Brain pericyte (primary cell): ENCODE results near the gene FBXO7.
"Not testable (repeated sequence)": the region's sequence is repeated elsewhere in the genome, so short reads cannot be mapped to it uniquely, and the experiment has no call there.

Experiments used
- DNase-seq: peaks from one replicate; pipeline ENCODE4 v3.0.0-alpha.2; 2012; ENCODE audit warnings: low read depth, low spot score

Gene FBXO7

DNA sequence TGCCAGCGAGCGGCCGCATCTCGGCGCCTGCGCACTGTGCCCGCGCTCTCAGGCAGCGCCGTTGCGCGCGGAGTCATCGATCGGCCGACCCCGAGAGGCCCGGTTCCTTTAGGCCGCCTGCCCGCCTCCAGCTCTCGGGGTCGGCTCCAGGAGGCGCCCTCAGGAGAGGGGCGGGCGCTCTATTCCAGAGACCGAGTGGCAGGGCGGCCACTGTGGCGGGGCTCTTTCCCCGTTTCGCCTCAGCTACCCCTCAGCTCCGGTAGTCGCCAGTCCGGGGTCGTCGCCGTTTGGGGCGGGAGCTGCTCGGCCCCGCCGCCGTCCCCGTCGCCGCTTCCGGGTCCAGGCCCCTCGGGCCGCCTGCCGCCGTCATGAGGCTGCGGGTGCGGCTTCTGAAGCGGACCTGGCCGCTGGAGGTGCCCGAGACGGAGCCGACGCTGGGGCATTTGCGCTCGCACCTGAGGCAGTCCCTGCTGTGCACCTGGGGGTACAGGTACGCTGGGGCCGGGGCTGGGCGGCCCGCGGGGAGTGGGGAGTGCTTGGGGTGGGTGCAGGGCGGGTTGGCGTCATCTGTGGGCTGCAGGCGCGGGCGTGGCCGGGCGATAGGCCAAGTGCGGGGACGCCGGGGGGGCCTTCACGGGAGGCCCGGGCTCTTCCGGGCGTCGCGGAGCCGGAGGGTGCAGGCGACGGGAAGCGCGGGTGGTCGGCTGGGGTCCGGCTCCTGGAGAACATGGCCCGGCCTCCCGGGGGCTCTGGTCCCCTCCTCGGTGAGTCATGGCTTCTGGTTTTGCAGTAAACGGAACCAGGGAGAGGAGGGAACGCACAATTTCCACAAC lies at the start of gene FBXO7:
Gene FBXO7, plus strand, starts transcription at position 177 of the 833 bp plus-strand sequence. Its CDS starts 192 bp downstream, at position 369.
- peak; percentile 76 for DNase-seq

- no peak for DNase-seq
These were observed 47.7 kb upstream of the FBXO7 start for GRCh38 chr22:32426881-32427280.

DNA sequence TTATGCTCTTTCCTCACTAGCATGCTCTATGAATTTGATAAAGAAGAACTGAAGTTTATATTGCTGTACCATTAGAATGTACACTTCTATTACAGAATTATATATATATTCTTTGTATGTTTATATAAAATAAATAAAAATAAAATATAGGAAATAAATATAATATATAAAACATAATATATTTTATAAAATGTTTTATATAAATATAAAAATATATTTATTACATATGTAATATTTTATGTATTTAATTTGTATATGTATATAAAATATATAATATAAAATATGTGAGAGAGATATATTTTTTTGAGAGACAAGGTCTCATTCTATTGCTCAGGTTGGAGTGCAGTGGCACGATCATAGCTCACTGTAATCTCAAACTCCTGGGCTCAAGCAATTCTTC lies 44.3 kb upstream of the FBXO7 start:
- no peak for DNase-seq

DNA sequence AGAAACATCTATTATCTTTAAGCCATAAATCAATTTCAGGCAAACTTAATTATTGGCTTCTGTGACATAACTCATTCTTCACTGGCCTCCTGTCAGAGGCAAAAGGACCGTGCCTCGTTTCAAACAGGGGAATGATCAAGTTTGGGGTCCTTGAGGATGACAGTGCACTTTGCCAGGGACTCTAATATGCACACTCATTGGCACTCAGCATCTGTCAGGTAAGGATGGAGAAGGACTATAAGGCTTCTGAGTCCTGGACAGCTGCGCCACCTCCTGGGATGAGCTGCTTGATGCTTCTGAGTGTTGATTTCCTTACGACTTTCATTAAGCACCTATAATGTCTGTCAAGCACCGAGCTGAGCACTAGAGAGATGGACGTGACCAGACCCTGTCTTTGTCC lies 30.5 kb upstream of the FBXO7 start:
- no peak for DNase-seq

- no peak for DNase-seq
These were observed 28.3 kb upstream of the FBXO7 start for GRCh38 chr22:32446321-32446720.

DNA sequence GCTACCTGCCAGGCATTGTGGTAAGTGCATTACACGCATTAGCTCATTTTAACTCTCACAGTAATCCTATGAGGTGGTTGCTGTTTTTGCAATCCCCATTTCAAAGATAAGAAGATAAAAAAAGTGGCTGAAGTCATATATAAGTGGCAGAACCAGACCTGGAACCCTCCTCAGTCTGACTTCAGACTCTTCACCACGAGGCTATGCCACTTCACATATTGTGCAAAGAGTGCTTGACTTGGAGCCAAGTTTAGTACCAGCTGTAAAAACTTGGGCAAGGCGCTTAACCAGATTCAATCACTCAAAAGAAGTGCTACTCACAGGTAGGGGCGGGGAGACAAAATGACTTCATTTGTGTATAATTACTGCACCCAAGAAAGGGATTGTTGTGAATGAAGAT lies 25.6 kb upstream of the FBXO7 start:
- DNase-seq = no peak

DNA sequence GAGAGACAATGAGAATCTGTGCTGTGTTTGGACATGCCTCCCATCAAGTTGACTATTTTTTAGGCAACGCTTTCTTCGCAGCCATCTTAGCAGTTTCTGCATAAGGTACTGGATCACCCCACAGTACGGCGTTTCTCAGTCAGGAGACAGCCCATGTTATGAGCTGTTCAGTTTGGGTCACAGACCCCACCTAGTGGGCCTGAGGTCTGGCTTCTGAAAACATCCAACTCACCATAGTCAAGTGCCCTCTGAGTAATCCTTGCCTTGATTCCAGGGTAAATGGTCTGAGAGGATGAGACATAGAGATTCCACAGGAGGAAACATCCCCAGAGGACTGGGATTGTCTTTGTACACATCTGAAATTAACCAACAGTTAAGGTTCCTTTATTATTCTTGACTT lies 17.6 kb upstream of the FBXO7 start:
- no peak for DNase-seq

DNA sequence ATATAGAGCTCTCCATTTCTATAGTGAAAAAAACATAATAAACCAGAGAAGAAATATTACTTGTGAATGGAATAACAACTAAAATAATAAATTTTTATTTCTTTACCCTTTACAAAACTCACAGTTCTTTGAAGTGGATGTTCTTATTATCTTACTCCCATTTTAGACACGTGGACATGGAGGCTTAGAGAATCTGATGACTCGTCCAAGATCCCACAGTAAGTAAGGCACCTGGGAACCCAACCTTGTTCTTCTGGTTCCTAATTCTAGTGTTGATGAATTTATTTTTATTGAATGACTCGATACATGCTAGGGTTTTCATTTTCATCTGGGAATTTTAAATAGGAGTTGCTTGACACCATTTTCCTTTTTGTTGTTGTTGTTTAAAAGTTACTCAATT lies 12.2 kb upstream of the FBXO7 start:
- DNase-seq = no peak

- no peak for DNase-seq
These were observed 8.9 kb upstream of the FBXO7 start for GRCh38 chr22:32465661-32466060.

- DNase-seq = no peak
These were observed 8.1 kb upstream of the FBXO7 start for GRCh38 chr22:32466496-32466895.

DNA sequence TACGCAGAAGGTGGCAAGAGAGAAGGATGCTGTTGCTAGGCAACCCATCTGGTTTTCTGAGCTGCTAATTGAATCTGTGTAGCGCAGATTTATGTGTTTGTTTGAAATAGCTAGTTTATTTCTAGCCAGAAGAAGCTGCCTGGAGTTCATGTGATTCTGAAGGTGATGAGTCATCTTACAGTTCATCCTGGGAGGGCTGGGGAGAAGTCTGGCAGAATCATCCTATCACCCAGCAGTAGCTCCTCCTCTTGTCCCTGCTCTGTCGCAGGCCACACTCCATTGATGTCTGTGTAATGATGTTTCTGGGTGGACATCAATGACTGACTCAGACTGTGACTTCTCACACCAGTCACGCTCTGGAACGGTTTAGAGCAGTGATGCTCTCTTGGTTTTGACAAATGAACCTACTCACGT lies 4.8 kb upstream of the FBXO7 start:
- DNase-seq = no peak

DNA sequence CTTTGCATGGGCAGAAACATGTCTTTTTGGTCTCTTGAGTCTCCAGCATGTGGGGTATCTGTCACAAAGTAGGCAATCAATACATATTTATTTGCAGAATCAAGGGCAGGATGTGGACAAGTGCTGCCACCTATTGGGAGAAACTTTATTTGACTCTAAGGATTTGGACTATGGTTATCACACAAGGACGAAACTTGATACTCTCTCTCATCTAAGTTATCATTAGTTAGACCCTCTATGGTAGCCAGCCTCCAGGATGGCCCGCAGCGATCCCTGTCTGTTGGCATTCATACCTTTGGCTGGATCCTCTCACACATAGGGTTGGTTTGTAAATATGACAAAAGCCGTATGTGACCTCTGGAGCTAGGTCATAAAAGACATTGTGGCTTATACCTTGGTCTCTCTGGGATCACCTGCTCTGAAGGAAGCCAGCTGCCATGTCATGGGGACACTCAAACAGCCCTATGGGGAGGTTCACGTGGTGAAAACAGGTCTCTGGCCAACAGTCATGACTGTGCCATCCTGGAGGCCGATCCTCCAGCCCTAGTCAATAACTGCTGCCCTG lies 1.1 kb upstream of the FBXO7 start:
- DNase-seq = no peak

- no peak for DNase-seq
These were observed 928 bp downstream of the FBXO7 start for GRCh38 chr22:32475468-32476010.

GRCh38 chr22:32476281-32477195 lies 1.9 kb downstream of the FBXO7 start:
- no peak for DNase-seq

DNA sequence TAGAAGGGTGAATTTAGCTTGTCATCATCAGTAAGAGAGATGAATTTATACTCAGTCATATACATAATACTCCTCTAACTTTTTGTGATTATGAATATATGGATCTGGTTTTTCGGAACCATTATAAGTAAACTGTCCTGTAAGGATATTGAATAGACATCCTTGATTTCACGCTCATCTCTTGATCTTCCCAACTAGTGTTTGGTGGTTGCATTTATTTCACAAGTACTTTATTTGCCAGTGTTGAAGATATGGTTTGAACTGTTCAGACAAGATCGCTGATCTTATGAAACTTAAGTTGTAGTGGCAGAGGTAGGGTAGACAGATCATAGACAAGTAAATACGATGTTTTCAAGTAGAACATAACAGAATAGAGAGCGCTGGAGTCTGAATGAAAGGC lies 3.0 kb downstream of the FBXO7 start:
- no peak for DNase-seq

- not testable (repeated sequence) for DNase-seq
These were observed 3.9 kb downstream of the FBXO7 start for GRCh38 chr22:32478552-32478951.

- no peak for DNase-seq
These were observed 4.4 kb downstream of the FBXO7 start for GRCh38 chr22:32478994-32479393.

DNA sequence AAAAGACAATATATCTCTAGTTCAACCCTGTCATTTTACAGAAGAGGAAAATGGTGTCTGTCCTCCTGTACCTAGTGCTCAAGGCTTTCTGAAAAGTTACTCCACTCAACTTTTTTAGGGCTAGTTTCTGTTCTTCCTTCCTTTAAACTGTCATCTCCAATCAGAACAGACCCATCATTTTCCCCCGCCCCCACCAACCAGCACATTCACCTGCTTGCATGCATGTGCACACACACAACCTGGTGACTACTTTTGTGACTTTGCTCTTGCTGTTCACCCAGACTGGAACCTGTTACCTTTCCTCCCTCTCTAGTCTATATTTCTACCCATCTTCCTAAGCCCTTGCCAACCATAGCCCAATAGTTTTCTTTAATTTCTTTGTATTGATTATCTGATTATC lies 5.6 kb downstream of the FBXO7 start:
- no peak for DNase-seq

- DNase-seq = no peak
These were observed 8.1 kb downstream of the FBXO7 start for GRCh38 chr22:32482708-32483107.

DNA sequence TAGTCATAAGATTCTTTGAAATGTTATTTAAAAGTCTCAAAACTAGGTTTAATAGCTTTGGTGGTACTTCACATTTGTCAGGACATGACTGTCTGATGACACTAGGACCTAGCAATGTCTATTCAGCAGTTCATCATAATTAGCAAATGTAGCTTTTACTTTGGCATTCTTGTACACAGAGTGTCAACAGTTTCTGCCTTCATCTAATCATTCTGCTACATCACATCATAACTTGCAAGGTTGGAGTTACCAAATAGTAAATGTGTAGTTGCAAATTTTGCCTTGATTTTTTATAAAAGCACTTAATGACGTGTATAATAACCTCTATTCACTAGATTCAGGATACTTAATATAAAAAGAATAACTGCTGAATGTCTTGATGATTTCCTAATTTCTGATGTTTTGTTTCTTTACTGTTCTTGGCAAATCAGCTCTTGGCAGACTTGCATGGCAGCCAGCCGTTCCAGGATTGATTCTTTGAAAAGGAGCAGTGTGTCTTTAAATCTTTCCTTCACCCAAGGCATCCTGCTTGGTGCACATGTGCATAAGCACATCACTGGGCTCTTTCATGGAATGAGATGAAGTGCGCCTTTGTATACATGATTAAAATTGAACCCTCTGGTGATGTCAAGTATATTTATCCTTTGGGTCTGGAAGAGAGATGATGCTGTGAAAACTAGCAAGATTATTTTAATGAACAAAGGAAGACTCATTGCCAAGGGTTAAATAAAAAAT lies 12.2 kb downstream of the FBXO7 start:
- no peak for DNase-seq

DNA sequence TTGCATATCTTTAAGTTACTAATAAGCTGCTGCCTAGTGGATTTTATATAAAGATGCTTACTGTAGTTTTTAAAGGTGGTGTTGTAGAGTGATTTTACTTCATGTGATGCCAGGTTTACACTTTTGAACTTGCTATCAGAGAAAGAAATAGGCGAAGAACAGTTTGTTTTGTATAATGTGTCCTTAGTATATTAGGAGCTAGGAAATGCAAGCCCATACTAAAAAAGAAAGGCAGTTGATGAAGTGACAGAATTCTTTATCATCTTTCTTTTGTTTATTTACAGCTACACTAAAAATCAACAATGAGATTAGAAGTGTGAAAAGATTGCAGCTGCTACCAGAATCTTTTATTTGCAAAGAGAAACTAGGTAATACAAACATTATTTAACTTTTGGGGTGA lies 12.8 kb downstream of the FBXO7 start:
- DNase-seq = no peak
